Testis (tissue), 3 donors: Measurements from ENCODE around the gene SLC34A2. TPM values are rescaled to one million over a fixed set of nuclear protein-coding genes. Genes with fewer than 3 reads are reported as not detected.

Experiments
- DNase-seq: peaks from one replicate; pipeline ENCODE4 v3.0.0-alpha.2; 2019
- H3K27ac ChIP-seq, 2 donors: fragments of 200-600 bp; sonication (generic); one replicate each; pipeline ENCODE4 v1.5.1; 2019
- H3K27me3 ChIP-seq: fragments of 200-600 bp; sonication (generic); one replicate; pipeline ENCODE4 v1.5.1; 2019
- H3K36me3 ChIP-seq: fragments of 200-600 bp; sonication (generic); one replicate; pipeline ENCODE4 v1.5.1; 2017; ENCODE audit warnings: low read depth; ENCODE audit errors: missing control alignments
- H3K4me1 ChIP-seq: fragments of 200-600 bp; sonication (generic); one replicate; pipeline ENCODE4 v1.5.1; 2019
- H3K4me3 ChIP-seq, 2 donors: fragments of 200-600 bp; sonication (generic); one replicate each; pipeline ENCODE4 v1.5.1; 2017 to 2019
- H3K9me3 ChIP-seq: fragments of 200-600 bp; sonication (generic); one replicate; pipeline ENCODE4 v1.5.1; 2017
- CTCF ChIP-seq, 3 experiments: fragments of 450-650 bp in 2 of 3; fragments of 200-600 bp in 1 of 3; sonication (generic) in 1 of 3; IDR thresholded peaks; one replicate each; pipeline ENCODE4 v1.5.1; 2016 to 2019; ENCODE audit warnings: antibody characterized with exemption in 3 of 3, mild to moderate bottlenecking in 2 of 3, moderate library complexity in 1 of 3
- POLR2A ChIP-seq: fragments of 450-650 bp; IDR thresholded peaks from one replicate; pipeline ENCODE4 v1.6.1; 2017; ENCODE audit warnings: antibody characterized with exemption, mild to moderate bottlenecking, moderate library complexity
- WGBS, 2 donors: methylation state at CpG; one replicate each; pipeline ENCODE4 v1.1.5; 2018; 5-methylcytosine and 5-hydroxymethylcytosine counted together
- intact Hi-C: fragments of 100-400 bp; cut with DNase I; formaldehyde crosslinking; loops from one replicate; pipeline ENCODE4 v1.15.1; 2023; ENCODE audit warnings: low total_unique reads
- polyA plus RNA-seq: library from polyadenylated mRNA; stranded (reverse); fragments of 350-450 nt; fragmentation: Illumina TruSeq; extraction: RNeasy Lipid Tissue Mini Kit (QIAGEN cat#74804); gene quantifications from one replicate; pipeline ENCODE4 v1.2.3, GENCODE V29; 2014; ENCODE audit warnings: low read depth, low replicate concordance; ENCODE audit not compliant: insufficient read depth
- total RNA-seq, 2 donors: library from RNA; depleted of rRNA; stranded (reverse); fragments of >200 nt; gene quantifications; one replicate each; pipeline ENCODE4 v1.2.3, GENCODE V29; 2016

Gene SLC34A2
- total and polyA plus RNA-seq, 3 donors from 2014 or later: 1.4 to 10.0 (median 2.8) TPM

- no peak overlapping the region for H3K4me3 ChIP-seq
- WGBS, 2 donors: 68 to 85% methylated on average over 4 of the region's 4 CpGs
- TF ChIP-seq POLR2A: no peak
- no peak for TF ChIP-seq CTCF (IDR thresholded peaks at IDR 0.05)
- no peak for DNase-seq
- no peaks in the 10 kb centered on the region for H3K36me3 ChIP-seq
- no peaks in the 10 kb centered on the region for H3K27me3 ChIP-seq
- intact Hi-C loops: no loop called here
- no peaks in the 10 kb centered on the region for H3K4me1 ChIP-seq
- no peaks in the 10 kb centered on the region for H3K9me3 ChIP-seq
- no peak overlapping the region for H3K27ac ChIP-seq
Measured at GRCh38 chr4:25632135-25632534, 23.5 kb upstream of the SLC34A2 start.

GRCh38 chr4:25633541-25633940 is 22.1 kb upstream of the SLC34A2 start:
- Histone ChIP-seq H3K27ac (no peak overlapping the region), H3K27me3 (no peaks in the 10 kb centered on the region), H3K4me1 (no peaks in the 10 kb centered on the region), H3K9me3 (no peaks in the 10 kb centered on the region), H3K36me3 (no peaks in the 10 kb centered on the region), H3K4me3 (no peak overlapping the region)
- intact Hi-C loops: no loop called here
- TF ChIP-seq CTCF (IDR thresholded peaks at IDR 0.05) (no peak), POLR2A (no peak)
- DNase-seq: no peak
- 85 to 95% methylated on average over 4 of the region's 4 CpGs for WGBS, 2 donors

GRCh38 chr4:25635501-25635900 is 20.1 kb upstream of the SLC34A2 start:
- no peak for TF ChIP-seq POLR2A
- TF ChIP-seq CTCF (IDR thresholded peaks at IDR 0.05): no peak
- H3K9me3 ChIP-seq: no peaks in the 10 kb centered on the region
- DNase-seq: no peak
- H3K4me3 ChIP-seq: no peak overlapping the region
- no peaks in the 10 kb centered on the region for H3K27me3 ChIP-seq
- H3K36me3 ChIP-seq: no peaks in the 10 kb centered on the region
- WGBS, 2 donors: 81 to 82% methylated on average over 4 of the region's 4 CpGs
- H3K4me1 ChIP-seq: no peaks in the 10 kb centered on the region
- intact Hi-C loops: no loop called here
- H3K27ac ChIP-seq: no peak overlapping the region

GRCh38 chr4:25637581-25638220 is 17.9 kb upstream of the SLC34A2 start:
- Histone ChIP-seq H3K9me3 (no peaks in the 10 kb centered on the region), H3K4me1 (no peaks in the 10 kb centered on the region), H3K27me3 (no peaks in the 10 kb centered on the region), H3K36me3 (no peaks in the 10 kb centered on the region), H3K4me3 (no peak overlapping the region), H3K27ac (no peak overlapping the region)
- 85 to 87% methylated on average over 10 of the region's 10 CpGs for WGBS, 2 donors
- intact Hi-C loops: no loop called here
- TF ChIP-seq POLR2A (no peak), CTCF (IDR thresholded peaks at IDR 0.05) (no peak)
- DNase-seq: no peak

GRCh38 chr4:25638221-25638601 is 17.4 kb upstream of the SLC34A2 start:
- DNase-seq: no peak
- H3K27ac ChIP-seq: no peak overlapping the region
- no peaks in the 10 kb centered on the region for H3K9me3 ChIP-seq
- H3K36me3 ChIP-seq: no peaks in the 10 kb centered on the region
- 73 to 93% methylated on average over 4 of the region's 4 CpGs for WGBS, 2 donors
- no peaks in the 10 kb centered on the region for H3K27me3 ChIP-seq
- intact Hi-C loops: no loop called here
- no peak for TF ChIP-seq POLR2A
- TF ChIP-seq CTCF (IDR thresholded peaks at IDR 0.05): no peak
- H3K4me1 ChIP-seq: no peaks in the 10 kb centered on the region
- no peak overlapping the region for H3K4me3 ChIP-seq
